Epidermal melanocyte (primary cell): ENCODE data around the gene PPP2R5E.

Experiments used
- DNase-seq: peaks from one replicate; pipeline ENCODE4 v3.0.0; 2011; ENCODE audit warnings: low spot score; ENCODE audit not compliant: insufficient read length

The PPP2R5E gene

GRCh38 chr14:63435204-63435603 lies 108.0 kb downstream of the PPP2R5E start:
- DNase-seq: no peak

DNA sequence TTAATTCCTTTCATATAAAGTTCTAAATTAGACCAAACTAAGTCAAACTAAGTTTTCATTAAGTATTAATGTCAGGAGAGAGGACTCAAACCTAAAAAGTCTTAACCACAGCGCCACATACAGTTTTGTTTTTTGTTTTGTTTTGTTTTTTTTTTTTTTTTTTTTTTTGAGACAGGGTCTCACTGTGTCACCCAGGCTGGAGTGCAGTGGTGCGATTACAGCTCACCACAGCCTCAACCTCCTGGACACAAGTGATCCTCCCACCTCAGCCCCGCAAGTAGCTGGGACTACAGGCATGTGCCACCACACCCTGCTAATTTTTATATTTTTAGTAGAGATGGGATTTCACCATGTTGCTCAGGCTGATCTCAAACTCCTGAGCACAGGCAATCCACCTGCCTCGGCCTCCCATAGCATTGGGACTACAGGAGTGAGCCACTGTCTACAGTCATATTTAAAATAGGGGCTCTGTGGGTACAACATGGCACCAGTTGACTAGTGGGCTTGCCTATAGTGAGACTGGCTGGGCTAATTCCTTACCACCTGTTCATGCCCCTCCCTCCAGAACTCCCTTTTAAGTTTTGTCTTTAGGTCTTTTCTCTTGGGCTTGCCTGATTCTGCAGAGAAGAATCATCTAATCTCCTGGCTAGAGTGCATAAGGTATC lies 110.2 kb downstream of the PPP2R5E start:
- no peak for DNase-seq

- DNase-seq: no peak
These were observed 110.9 kb downstream of the PPP2R5E start for GRCh38 chr14:63432228-63432627.

GRCh38 chr14:63431466-63431865 lies 111.7 kb downstream of the PPP2R5E start:
- DNase-seq: no peak

- no peak for DNase-seq
These were observed 114.7 kb downstream of the PPP2R5E start for GRCh38 chr14:63428486-63428885.

DNA sequence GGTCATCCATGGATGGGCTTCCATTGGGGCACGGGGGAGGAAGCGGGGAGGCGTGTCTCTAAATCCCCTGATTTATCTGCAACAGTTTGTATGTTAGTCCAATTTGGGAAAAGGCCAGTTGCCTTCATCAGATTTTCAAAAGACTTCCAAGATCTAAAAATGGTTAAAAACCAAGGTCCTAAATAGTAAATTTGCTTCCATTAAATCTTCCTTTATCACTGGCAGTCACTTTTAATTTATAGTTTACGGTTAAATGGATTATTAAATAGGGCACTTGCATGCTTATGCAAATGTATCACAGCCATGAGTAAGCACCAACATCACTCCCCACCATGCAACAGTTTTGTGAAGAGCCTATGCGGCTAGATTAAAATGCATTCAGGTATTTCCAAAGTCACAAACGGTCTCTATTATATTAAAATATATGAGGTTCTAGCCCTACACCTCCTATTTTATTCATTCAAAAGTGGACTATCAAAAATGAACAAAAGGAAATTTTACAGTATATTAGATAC lies 116.3 kb downstream of the PPP2R5E start:
- DNase-seq: no peak

GRCh38 chr14:63423889-63424288 lies 119.3 kb downstream of the PPP2R5E start:
- DNase-seq: no peak

GRCh38 chr14:63423381-63423780 lies 119.8 kb downstream of the PPP2R5E start:
- DNase-seq: no peak

- no peak for DNase-seq
These were observed 121.3 kb downstream of the PPP2R5E start for GRCh38 chr14:63421919-63422318.

DNA sequence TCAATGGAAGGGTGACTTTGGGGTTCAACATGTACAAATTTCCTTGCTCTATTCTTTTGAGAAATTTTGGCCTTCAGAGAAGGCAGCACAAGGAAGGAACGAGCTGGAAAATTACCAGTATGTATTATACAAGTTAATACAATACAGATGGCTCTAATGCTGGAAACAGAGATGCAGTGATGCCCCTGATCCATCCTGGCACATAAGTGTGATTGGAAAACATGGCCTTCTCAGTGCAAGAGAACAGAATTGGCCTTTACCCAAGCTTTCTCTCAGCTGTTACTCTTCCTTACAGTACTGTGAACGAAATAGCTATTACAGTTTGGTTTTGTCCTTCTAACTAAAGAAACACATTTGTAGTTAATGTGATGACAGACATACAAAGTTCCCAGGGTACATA lies 122.0 kb downstream of the PPP2R5E start:
- no peak for DNase-seq

DNA sequence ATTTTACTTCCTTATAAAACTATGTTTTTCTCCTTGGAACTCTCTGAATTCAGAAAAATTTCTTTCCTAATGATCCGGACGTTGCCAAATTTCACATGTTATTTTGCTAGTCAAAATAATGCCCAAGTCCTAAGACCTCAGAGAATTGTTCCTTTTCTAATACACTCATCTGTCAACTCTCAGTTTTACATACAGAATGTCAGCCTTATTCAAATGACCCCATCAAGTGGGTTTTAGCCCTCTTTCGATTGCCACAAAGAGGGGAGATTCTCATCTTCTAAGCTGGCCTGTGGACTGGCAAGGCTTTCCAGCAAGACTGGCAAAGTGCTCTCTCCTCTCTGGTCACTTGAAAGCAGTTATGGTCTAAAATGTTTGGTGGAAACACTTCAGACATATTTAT lies 125.2 kb downstream of the PPP2R5E start:
- no peak for DNase-seq

DNA sequence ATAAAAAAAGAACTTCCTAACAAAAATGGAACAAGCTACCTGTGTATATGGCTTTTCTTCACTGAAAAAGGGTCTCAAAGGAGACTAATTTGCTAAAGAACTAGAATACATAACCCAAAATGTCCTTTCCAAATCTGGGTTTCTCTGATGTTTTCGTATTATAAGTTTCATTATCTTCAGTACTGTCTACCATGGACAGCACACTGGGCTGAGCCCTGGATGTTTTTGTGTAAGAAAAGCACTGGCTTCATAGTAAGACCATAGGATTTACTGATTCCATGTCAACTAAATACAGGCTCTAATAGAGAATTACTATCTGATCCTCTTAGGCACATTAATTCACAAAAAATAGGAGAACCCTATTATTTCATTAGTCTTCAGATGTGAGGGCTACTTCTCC lies 130.2 kb downstream of the PPP2R5E start:
- DNase-seq: no peak

GRCh38 chr14:63406333-63406732 lies 136.8 kb downstream of the PPP2R5E start:
- no peak for DNase-seq

DNA sequence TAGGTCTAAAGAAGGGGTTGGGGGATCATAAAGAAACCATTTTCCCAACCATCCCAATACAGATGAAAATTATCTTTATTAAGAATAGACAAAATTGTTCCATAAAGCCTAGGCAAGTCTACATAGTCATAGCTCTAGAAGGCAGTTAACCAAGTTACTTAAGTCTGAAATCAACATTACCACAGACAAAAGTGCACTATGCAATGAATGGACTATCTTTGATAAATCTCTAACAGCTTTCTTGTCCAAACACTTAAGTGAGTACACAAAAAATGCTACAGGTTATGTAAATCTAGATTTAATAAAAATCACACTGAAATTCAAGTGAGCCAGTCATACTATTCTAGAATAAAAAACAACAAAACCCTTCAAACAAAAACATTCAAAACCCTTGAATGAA lies 137.5 kb downstream of the PPP2R5E start:
- DNase-seq: no peak

- no peak for DNase-seq
These were observed 138.3 kb downstream of the PPP2R5E start for GRCh38 chr14:63404906-63405305.

DNA sequence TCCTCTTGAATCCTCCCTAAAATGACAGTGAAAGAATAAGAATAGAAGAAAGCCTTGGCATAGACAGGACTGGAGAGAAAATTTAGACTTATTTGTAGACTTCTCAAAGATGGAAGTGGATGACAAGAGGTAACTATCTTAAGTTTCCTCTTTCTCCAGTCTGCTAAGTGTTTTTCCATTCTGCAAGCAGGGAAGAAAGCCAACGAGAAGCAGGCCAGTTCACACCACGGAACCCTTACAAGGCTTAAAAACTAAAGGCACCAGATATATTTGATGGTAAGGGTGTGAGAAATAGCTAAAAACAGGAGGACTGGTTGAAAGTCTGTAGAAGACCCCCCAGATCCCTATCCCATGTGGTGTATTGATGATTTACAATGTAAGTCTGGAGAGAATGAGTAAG lies 141.5 kb downstream of the PPP2R5E start:
- DNase-seq: no peak

DNA sequence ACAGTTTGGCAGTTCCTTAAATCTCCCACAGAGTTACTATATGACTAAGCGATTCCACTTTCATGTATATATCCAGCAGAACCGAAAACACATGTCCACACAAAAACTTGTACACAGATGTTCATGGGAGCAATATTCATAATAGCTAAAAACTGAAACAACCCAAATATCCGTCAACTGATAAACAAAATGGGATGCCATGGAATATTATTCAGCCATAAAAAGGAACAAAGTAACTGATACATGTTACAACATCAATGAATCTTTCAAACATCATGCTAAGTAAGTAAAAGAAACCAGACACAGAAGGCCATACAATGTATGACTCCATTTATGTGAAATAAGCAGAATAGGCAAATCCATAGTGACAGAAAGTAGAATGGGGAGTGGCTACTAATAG lies 144.2 kb downstream of the PPP2R5E start:
- no peak for DNase-seq

GRCh38 chr14:63394841-63395240 lies 148.3 kb downstream of the PPP2R5E start:
- no peak for DNase-seq

GRCh38 chr14:63394432-63394831 lies 148.7 kb downstream of the PPP2R5E start:
- no peak for DNase-seq

- no peak for DNase-seq
These were observed 150.2 kb downstream of the PPP2R5E start for GRCh38 chr14:63393012-63393411.

DNA sequence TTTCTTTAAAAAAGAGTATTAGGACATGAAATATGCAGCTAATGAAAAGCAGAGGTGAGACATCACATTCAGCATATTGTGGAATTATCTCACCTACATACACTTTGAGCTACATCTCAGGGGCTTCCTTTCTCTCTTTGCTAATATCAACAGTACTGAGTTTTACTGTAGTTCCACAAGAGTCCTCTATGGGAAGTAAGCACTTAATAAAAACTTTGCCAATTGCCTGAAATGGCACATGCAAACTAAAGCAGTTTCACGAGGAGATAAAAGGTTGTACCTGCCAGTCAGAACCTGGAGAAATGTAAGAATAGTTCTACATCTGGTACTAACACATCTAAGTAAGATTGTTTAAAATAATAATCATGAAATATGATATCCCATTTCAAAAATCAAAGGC lies 150.9 kb downstream of the PPP2R5E start:
- no peak for DNase-seq

DNA sequence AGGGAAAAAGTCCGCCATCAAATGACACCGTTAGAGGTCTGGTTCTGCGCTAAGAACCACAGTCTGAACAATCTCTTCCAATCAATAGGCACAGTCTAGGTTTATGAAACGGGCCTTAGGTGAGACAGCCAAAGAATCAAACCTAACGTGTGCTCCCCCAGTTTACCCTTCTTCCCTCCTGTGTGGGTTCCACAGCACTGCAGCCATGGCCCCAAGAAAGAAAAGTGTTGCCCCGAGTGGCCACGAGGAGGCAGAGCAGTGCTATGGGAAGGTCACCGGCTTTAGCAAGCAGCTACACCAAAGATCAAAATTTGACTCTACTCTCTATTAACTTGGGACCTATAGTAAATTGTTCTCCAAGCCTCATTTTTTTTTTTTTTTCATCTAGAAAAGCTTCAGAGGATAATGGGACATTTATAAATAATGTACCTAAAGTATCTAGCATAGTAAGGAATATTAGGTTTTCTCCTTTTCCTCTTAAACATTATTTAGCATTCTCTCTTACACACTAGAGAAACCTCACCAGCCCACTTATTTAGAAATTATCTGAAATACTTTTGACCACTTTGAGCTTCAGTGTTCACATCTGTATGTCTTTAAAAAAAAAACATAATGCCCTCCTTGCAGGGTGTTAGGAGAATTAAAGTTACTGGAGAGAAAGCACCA lies 154.3 kb downstream of the PPP2R5E start:
- no peak for DNase-seq

- DNase-seq: no peak
These were observed 155.5 kb downstream of the PPP2R5E start for GRCh38 chr14:63387711-63388110.
